Activated naive CD4-positive, alpha-beta T cell treated with anti-CD3 and anti-CD28 coated beads, Interleukin-2, amount 10 ng/mL, durations not matched to agents 7 days and 5 days (primary cell): ENCODE data around the gene STIM1.

Source experiments
- CTCF ChIA-PET: fragments of 350-600 bp; sonication (Branson Sonifier 250); formaldehyde crosslinking; loops from one replicate; lab custom pipeline; 2021; ENCODE audit warnings: antibody characterized with exemption; lab: Charles Lee
- DNase-seq: peaks from one replicate; pipeline ENCODE4 v3.0.0-alpha.2; 2020
- H3K27ac Mint-ChIP-seq: one replicate; pipeline ENCODE4 v1.8.0; 2021; ENCODE audit warnings: mild to moderate bottlenecking, moderate library complexity, mixed read lengths
- H3K27me3 Mint-ChIP-seq: one replicate; pipeline ENCODE4 v1.8.0; 2021; ENCODE audit warnings: mild to moderate bottlenecking, mixed read lengths
- H3K36me3 Mint-ChIP-seq: one replicate; pipeline ENCODE4 v1.8.0; 2021; ENCODE audit warnings: mixed read lengths
- H3K4me1 Mint-ChIP-seq: one replicate; pipeline ENCODE4 v1.8.0; 2021; ENCODE audit warnings: mixed read lengths
- H3K4me3 Mint-ChIP-seq: one replicate; pipeline ENCODE4 v1.8.0; 2021; ENCODE audit warnings: mild to moderate bottlenecking, moderate library complexity, mixed read lengths
- H3K9me3 Mint-ChIP-seq: one replicate; pipeline ENCODE4 v1.8.0; 2021; ENCODE audit warnings: mixed read lengths

Gene STIM1

DNA sequence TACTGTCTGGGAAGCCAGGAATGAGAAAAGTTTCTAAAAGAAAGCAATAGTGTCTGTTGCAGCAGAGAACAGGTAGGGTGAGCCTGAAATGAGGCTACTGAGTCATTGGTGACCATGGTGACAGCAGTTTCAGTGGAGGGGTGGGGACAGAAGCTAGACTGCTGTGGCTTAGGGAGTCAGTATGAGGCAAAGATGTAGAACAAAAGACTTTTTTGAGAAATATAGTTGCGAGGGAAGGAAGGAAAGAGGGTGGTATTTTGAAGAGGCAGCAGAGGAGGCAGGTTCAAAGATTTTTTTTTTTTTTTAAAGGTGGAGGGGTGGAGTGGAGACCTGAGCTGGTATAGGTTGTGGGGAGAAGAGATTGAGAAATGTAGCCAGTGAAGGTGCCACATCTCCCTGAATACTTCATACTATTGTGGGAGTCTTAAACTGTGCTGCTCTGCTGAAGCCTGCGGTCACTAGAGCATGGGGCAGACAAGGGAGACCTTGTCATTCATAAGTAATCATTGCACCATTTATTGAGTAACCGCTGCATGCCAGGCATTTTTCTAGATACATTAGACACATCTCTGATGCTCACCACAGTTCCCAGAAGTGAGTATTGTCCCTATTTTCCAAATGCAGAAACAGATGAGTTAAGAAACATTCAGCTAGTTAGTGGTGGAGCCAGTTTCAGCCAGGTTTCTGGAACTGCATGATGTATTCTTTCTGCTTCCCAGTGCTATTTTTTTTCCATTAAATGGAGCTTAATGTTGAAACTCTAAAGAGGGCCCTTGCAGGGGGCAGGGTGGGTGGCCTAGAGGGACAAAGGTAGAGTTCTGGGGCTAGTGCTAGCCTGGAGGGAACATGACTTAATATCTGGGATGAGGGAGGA lies 49.9 kb downstream of the STIM1 start:
- DNase-seq: peak; percentile 82
- H3K9me3 Mint-ChIP-seq: no peaks in the 10 kb centered on the region
- CTCF ChIA-PET: interaction anchor here (0.7 to 2.8 kb wide), 11 partner anchors 24 to 168 kb away, joined by 3 to 13 read pairs (median 3); partner anchors contain the start of gene STIM1
- peaks cover 77% of the 10 kb centered on the region for H3K4me1 Mint-ChIP-seq
- H3K27ac Mint-ChIP-seq: peak overlapping the region; percentile 65
- no peaks in the 10 kb centered on the region for H3K36me3 Mint-ChIP-seq
- no peak overlapping the region for H3K4me3 Mint-ChIP-seq
- H3K27me3 Mint-ChIP-seq: no peaks in the 10 kb centered on the region

GRCh38 chr11:3906166-3906565 lies 50.7 kb downstream of the STIM1 start:
- Mint-ChIP-seq H3K4me1 (peaks cover 75% of the 10 kb centered on the region), H3K4me3 (no peak overlapping the region), H3K36me3 (no peaks in the 10 kb centered on the region), H3K9me3 (no peaks in the 10 kb centered on the region), H3K27me3 (no peaks in the 10 kb centered on the region), H3K27ac (no peak overlapping the region)
- CTCF ChIA-PET: interaction anchor here (1.2 to 2.8 kb wide), 8 partner anchors 23 to 65 kb away, joined by 3 to 13 read pairs (median 4); partner anchors contain the start of gene STIM1
- no peak for DNase-seq

DNA sequence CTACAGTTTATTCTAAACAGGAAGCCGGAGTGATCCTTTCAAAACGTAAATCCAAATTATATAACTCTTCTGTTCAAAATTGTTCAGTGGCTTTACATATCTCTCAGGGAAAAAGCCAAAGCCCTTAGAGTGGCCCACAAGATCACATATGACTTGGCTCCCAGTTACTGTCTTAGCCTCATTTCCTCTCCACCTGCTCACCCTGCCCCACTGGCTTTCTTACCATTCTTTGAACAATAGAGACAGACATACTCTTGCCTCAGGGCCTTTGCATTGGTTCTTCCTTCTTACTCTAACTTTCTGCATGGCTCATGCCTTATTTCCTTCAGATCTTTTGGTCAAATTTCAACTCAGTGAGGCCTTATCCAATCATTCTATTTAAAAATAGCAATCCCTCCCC lies 52.1 kb downstream of the STIM1 start:
- Mint-ChIP-seq H3K4me3 (no peak overlapping the region), H3K27ac (peak overlapping the region; percentile 26), H3K9me3 (no peaks in the 10 kb centered on the region), H3K4me1 (peaks cover 68% of the 10 kb centered on the region), H3K27me3 (no peaks in the 10 kb centered on the region), H3K36me3 (no peaks in the 10 kb centered on the region)
- no peak for DNase-seq
- CTCF ChIA-PET: no interaction called here

GRCh38 chr11:3909901-3910300 lies 54.4 kb downstream of the STIM1 start:
- H3K4me1 Mint-ChIP-seq: peaks cover 58% of the 10 kb centered on the region
- H3K27ac Mint-ChIP-seq: no peak overlapping the region
- no peaks in the 10 kb centered on the region for H3K9me3 Mint-ChIP-seq
- no peak for DNase-seq
- no peak overlapping the region for H3K4me3 Mint-ChIP-seq
- CTCF ChIA-PET: no interaction called here
- H3K36me3 Mint-ChIP-seq: peaks cover 2% of the 10 kb centered on the region
- no peaks in the 10 kb centered on the region for H3K27me3 Mint-ChIP-seq

DNA sequence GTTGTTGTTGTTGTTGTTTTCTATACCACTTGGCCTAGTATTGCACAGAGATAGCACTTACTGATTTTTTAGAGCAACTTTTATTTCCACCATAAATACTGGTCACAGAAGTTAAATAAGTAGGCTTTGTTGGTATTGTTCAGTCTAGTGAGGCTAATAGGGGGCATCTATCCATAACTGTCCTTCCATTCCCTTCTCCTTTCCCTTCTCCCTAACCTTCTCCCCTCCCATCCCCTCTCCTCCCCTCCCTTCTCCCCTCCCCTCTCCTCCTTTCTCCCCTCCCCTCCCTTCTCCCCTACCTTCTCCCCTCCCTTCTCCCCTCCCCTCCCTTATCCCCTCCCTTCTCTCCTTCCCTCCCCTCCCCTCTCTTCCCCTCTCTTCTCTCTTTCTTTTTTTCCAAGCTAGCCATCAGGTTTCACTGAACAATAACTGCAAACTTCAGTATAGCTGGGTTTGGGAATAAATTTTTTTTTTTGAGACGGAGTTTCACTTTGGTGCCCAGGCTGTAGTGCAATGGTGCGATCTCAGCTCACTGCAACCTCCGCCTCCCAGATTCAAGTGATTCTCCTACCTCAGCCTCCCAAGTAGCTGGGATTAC lies 56.5 kb downstream of the STIM1 start:
- DNase-seq: no peak
- H3K4me1 Mint-ChIP-seq: peaks cover 53% of the 10 kb centered on the region
- no peaks in the 10 kb centered on the region for H3K9me3 Mint-ChIP-seq
- H3K27ac Mint-ChIP-seq: no peak overlapping the region
- CTCF ChIA-PET: interaction anchor here (0.7 to 1.4 kb wide), 2 partner anchors 15 to 161 kb away, joined by 3 read pairs; no protein-coding TSS in a partner anchor
- H3K36me3 Mint-ChIP-seq: peaks cover 4% of the 10 kb centered on the region
- H3K27me3 Mint-ChIP-seq: no peaks in the 10 kb centered on the region
- no peak overlapping the region for H3K4me3 Mint-ChIP-seq

- H3K36me3 Mint-ChIP-seq: peaks cover 20% of the 10 kb centered on the region
- H3K27ac Mint-ChIP-seq: no peak overlapping the region
- DNase-seq: no peak
- peaks cover 62% of the 10 kb centered on the region for H3K4me1 Mint-ChIP-seq
- peaks cover 3% of the 10 kb centered on the region for H3K9me3 Mint-ChIP-seq
- no peaks in the 10 kb centered on the region for H3K27me3 Mint-ChIP-seq
- H3K4me3 Mint-ChIP-seq: no peak overlapping the region
- CTCF ChIA-PET: interaction anchor here (1.7 kb wide), 1 partner anchor 59 kb away, joined by 6 read pairs; no protein-coding TSS in a partner anchor
Measured at GRCh38 chr11:3913921-3914320, 58.5 kb downstream of the STIM1 start.

- peaks cover 65% of the 10 kb centered on the region for H3K4me1 Mint-ChIP-seq
- no peak for DNase-seq
- CTCF ChIA-PET: interaction anchor here (0.6 to 1.7 kb wide), 2 partner anchors 25 to 60 kb away, joined by 5 to 6 read pairs; no protein-coding TSS in a partner anchor
- H3K9me3 Mint-ChIP-seq: peaks cover 3% of the 10 kb centered on the region
- H3K27ac Mint-ChIP-seq: no peak overlapping the region
- no peaks in the 10 kb centered on the region for H3K27me3 Mint-ChIP-seq
- H3K4me3 Mint-ChIP-seq: no peak overlapping the region
- H3K36me3 Mint-ChIP-seq: peaks cover 25% of the 10 kb centered on the region
Measured at GRCh38 chr11:3914805-3915204, 59.3 kb downstream of the STIM1 start.

DNA sequence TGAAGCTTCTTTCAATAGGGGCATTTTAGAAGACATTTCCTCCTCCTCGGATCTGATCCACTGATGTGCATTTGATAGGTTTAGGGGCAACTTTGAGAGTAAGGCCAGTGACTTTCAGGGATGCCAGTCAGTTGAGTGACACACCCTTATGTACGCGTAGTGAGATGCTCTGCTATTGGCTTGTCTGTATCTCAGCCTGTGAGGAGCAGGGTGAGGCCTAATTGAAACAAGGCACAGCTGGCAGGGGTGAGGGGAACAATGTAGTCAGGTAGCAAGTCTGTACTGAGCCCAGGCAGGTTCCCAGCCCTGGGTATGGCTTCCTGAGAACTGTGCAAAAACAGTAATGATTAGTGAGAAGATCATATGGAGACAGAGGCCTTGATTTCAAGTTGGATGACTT lies 61.5 kb downstream of the STIM1 start:
- no peak overlapping the region for H3K4me3 Mint-ChIP-seq
- DNase-seq: no peak
- H3K36me3 Mint-ChIP-seq: peaks cover 39% of the 10 kb centered on the region
- peak overlapping the region; percentile 11 for H3K27ac Mint-ChIP-seq
- no peaks in the 10 kb centered on the region for H3K27me3 Mint-ChIP-seq
- peaks cover 74% of the 10 kb centered on the region for H3K4me1 Mint-ChIP-seq
- H3K9me3 Mint-ChIP-seq: peaks cover 3% of the 10 kb centered on the region
- CTCF ChIA-PET: interaction anchor here (1.0 kb wide), 1 partner anchor 10 kb away, joined by 4 read pairs; no protein-coding TSS in a partner anchor

- peak; percentile 76 for DNase-seq
- H3K27me3 Mint-ChIP-seq: no peaks in the 10 kb centered on the region
- H3K4me1 Mint-ChIP-seq: peaks cover 61% of the 10 kb centered on the region
- peaks cover 3% of the 10 kb centered on the region for H3K9me3 Mint-ChIP-seq
- peaks cover 43% of the 10 kb centered on the region for H3K36me3 Mint-ChIP-seq
- peak overlapping the region; percentile 84 for H3K27ac Mint-ChIP-seq
- CTCF ChIA-PET: interaction anchor here (0.8 kb wide), 1 partner anchor 66 kb away, joined by 3 read pairs; no protein-coding TSS in a partner anchor
- H3K4me3 Mint-ChIP-seq: no peak overlapping the region
Measured at GRCh38 chr11:3920148-3920852, 64.8 kb downstream of the STIM1 start.

DNA sequence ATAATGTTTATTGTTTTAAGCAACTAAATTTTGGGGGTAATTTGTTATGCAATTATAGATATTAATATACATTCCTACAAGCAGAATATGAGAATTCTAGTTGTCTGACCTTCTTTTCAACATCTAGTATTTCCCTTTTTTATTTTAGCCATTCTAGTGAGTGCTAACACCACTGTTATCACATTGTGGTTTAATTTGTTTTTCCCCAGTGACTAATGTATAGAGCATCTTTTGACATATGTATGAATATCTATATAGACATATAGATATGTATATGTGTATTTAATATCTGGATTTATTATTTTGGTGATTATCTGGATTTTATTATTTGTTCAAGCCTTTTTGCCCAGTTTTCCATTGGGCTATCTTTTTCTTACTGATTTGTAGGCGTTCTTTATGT lies 66.6 kb downstream of the STIM1 start:
- Mint-ChIP-seq H3K27me3 (no peaks in the 10 kb centered on the region), H3K9me3 (peaks cover 3% of the 10 kb centered on the region), H3K27ac (no peak overlapping the region), H3K4me1 (peaks cover 52% of the 10 kb centered on the region), H3K36me3 (peaks cover 40% of the 10 kb centered on the region), H3K4me3 (no peak overlapping the region)
- DNase-seq: no peak
- CTCF ChIA-PET: no interaction called here

DNA sequence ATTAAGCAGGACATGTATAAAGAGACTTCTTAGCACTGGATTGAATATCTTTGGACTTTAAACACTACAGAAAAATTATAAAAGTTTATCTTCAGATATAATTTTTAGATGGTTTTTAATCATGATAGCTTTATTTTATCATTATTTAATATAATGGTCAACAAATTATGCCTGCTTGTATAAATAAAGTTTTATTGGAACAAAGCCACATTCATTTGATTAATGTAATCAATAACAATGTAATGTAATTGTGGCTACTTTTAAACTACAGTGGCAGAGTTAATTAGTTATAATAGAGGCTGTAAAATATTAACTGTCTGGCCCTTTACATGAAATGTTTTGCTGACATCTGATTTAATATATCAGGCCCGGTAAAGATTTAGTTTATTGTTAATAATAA lies 70.0 kb downstream of the STIM1 start:
- CTCF ChIA-PET: interaction anchor here (1.0 to 4.0 kb wide), 7 partner anchors 9 to 147 kb away, joined by 3 to 17 read pairs (median 11); partner anchors contain the start of gene STIM1
- no peak overlapping the region for H3K27ac Mint-ChIP-seq
- no peak for DNase-seq
- H3K27me3 Mint-ChIP-seq: no peaks in the 10 kb centered on the region
- no peak overlapping the region for H3K4me3 Mint-ChIP-seq
- peaks cover 32% of the 10 kb centered on the region for H3K36me3 Mint-ChIP-seq
- H3K4me1 Mint-ChIP-seq: peaks cover 21% of the 10 kb centered on the region
- H3K9me3 Mint-ChIP-seq: no peaks in the 10 kb centered on the region

- Mint-ChIP-seq H3K4me1 (peaks cover 12% of the 10 kb centered on the region), H3K4me3 (no peak overlapping the region), H3K27ac (peak overlapping the region; percentile 6), H3K27me3 (no peaks in the 10 kb centered on the region), H3K9me3 (no peaks in the 10 kb centered on the region), H3K36me3 (peaks cover 29% of the 10 kb centered on the region)
- DNase-seq: no peak
- CTCF ChIA-PET: interaction anchor here (0.7 to 4.0 kb wide), 13 partner anchors 10 to 146 kb away, joined by 3 to 17 read pairs (median 4); partner anchors contain the start of gene STIM1
Measured at GRCh38 chr11:3926458-3927095, 71.1 kb downstream of the STIM1 start.

GRCh38 chr11:3927129-3927796 lies 71.8 kb downstream of the STIM1 start:
- CTCF ChIA-PET: interaction anchor here (0.7 to 4.0 kb wide), 12 partner anchors 10 to 145 kb away, joined by 3 to 17 read pairs (median 4); partner anchors contain the start of gene STIM1
- no peak overlapping the region for H3K27ac Mint-ChIP-seq
- no peak for DNase-seq
- no peaks in the 10 kb centered on the region for H3K9me3 Mint-ChIP-seq
- peaks cover 10% of the 10 kb centered on the region for H3K4me1 Mint-ChIP-seq
- H3K4me3 Mint-ChIP-seq: no peak overlapping the region
- peaks cover 26% of the 10 kb centered on the region for H3K36me3 Mint-ChIP-seq
- H3K27me3 Mint-ChIP-seq: no peaks in the 10 kb centered on the region
